ENCODE results near the gene ZNHIT1. TPM values are rescaled to one million over a fixed set of nuclear protein-coding genes. Genes with fewer than 3 reads are reported as not detected.
A peak's percentile ranks its signal among the peaks of the same experiment; 100 is the strongest.

Gene ZNHIT1
- polyA plus RNA-seq, 2 of the 4 experiments (the other 2 are of a cell fraction), result 33.2 to 55.9 TPM

GRCh38 chr7:101225650-101226049 is 7.7 kb downstream of the ZNHIT1 start:
- Histone ChIP-seq H3K4me1 (no peaks in the 10 kb centered on the region), H3K9me3 (no peaks in the 10 kb centered on the region), H3K4me3 (no peak overlapping the region), H3K27ac (no peak overlapping the region), H3K4me2 (no peak overlapping the region)
- DNase-seq (ENCODE audit: low read depth in 1 of 2, low spot score in 1 of 2) (no peak), ATAC-seq (no peak), FAIRE-seq (no peak)
- no peak for TF ChIP-seq EHF (CRISPR knock-in tag; IDR thresholded peaks at IDR 0.05)
- no peak for TF ChIP-seq HEYL (CRISPR knock-in tag; IDR thresholded peaks at IDR 0.05)
- no peak for TF ChIP-seq MYC (IDR thresholded peaks at IDR 0.05; ENCODE audit: borderline replicate concordance, low read length)
- TF ChIP-seq FOSB (CRISPR knock-in tag; IDR thresholded peaks at IDR 0.05), result no peak
- no peak for TF ChIP-seq RAD21 (conservative IDR thresholded peaks at IDR 0.05 in 1 of 2, IDR thresholded peaks at IDR 0.05 in 1 of 2)
- WGBS (ENCODE audit: missing lambda C conversion rate), result 93% methylated on average over 6 of the region's 6 CpGs
- POLR2A ChIA-PET, result interaction anchor here (0.6 kb wide), 1 partner anchor 43 kb away, joined by 3 read pairs; no protein-coding TSS in a partner anchor
- CTCF ChIA-PET, result interaction anchor here (0.5 to 4.5 kb wide), 6 partner anchors 8 to 281 kb away, joined by 3 to 20 read pairs (median 5); partner anchors contain the start of genes FIS1, PLOD3 and ZNHIT1

GRCh38 chr7:101226721-101227120 is 8.8 kb downstream of the ZNHIT1 start:
- no peak for TF ChIP-seq EHF (CRISPR knock-in tag; IDR thresholded peaks at IDR 0.05)
- peak; percentile 71 for TF ChIP-seq MAFK (IDR thresholded peaks at IDR 0.05; ENCODE audit: partially characterized antibody)
- 96% methylated on average over 9 of the region's 9 CpGs for WGBS (ENCODE audit: missing lambda C conversion rate)
- DNase-seq (ENCODE audit: low read depth in 1 of 2, low spot score in 1 of 2), result no peak
- H3K4me3 ChIP-seq, result no peak overlapping the region
- H3K4me2 ChIP-seq, result no peak overlapping the region
- POLR2A ChIA-PET, result no interaction called here
- peaks cover 3% of the 10 kb centered on the region; the same call in 2 of the 3 replicates for H3K4me1 ChIP-seq
- no peaks in the 10 kb centered on the region for H3K9me3 ChIP-seq
- no peak for FAIRE-seq
- CTCF ChIA-PET, result interaction anchor here (1.1 to 4.1 kb wide), 7 partner anchors 8 to 56 kb away, joined by 3 to 22 read pairs (median 4); partner anchors contain the start of genes FIS1, PLOD3 and ZNHIT1
- H3K27ac ChIP-seq, result no peak overlapping the region
- no peak for ATAC-seq

- ChIA-PET CTCF (interaction anchor here (1.4 to 3.2 kb wide), 2 partner anchors 12 to 51 kb away, joined by 4 to 21 read pairs; partner anchors contain the start of gene FIS1), POLR2A (interaction anchor here (0.7 kb wide), 1 partner anchor 153 kb away, joined by 3 read pairs; no protein-coding TSS in a partner anchor)
- TF ChIP-seq RNF2 (IDR thresholded peaks at IDR 0.05; ENCODE audit: borderline replicate concordance, low read depth) (no peak), CTCF (IDR thresholded peaks at IDR 0.05) (no peak), ZNF302 (CRISPR knock-in tag; IDR thresholded peaks at IDR 0.05) (no peak), ZFP36 (IDR thresholded peaks at IDR 0.05; ENCODE audit: borderline replicate concordance, partially characterized antibody) (no peak), NFE2L2 (conservative IDR thresholded peaks at IDR 0.05; ENCODE audit: low read length) (no peak)
- no peak overlapping the region for H3K27ac ChIP-seq
- FAIRE-seq (no peak), ATAC-seq (no peak; a peak in 1 of 6 replicates), DNase-seq (ENCODE audit: low read depth in 1 of 2, low spot score in 1 of 2) (no peak)
- H3K9me3 ChIP-seq, result no peaks in the 10 kb centered on the region
- H3K4me3 ChIP-seq, result no peak overlapping the region
- H3K4me2 ChIP-seq, result no peak overlapping the region
- 81% methylated on average over 7 of the region's 7 CpGs for WGBS (ENCODE audit: missing lambda C conversion rate)
- H3K4me1 ChIP-seq, result peaks cover 6% of the 10 kb centered on the region; the same call in 2 of the 3 replicates
Measured at GRCh38 chr7:101231644-101232043, 13.7 kb downstream of the ZNHIT1 start.

- WGBS (ENCODE audit: missing lambda C conversion rate), result 84% methylated on average over 38 of the region's 52 CpGs
- H3K27ac ChIP-seq, result no peak overlapping the region
- peaks cover 6% of the 10 kb centered on the region; the same call in 2 of the 3 replicates for H3K4me1 ChIP-seq
- ATAC-seq, result peak in 1 of 2 experiments; percentile 13; a peak in 3 of 6 replicates
- H3K9me3 ChIP-seq, result no peaks in the 10 kb centered on the region
- no peak overlapping the region for H3K4me3 ChIP-seq
- H3K4me2 ChIP-seq, result no peak overlapping the region
- no peak for DNase-seq (ENCODE audit: low read depth in 1 of 2, low spot score in 1 of 2)
- FAIRE-seq, result no peak
- no peak for TF ChIP-seq E2F6 (IDR thresholded peaks at IDR 0.05; ENCODE audit: borderline replicate concordance, low read depth)
- no peak for TF ChIP-seq REST (IDR thresholded peaks at IDR 0.05)
- no peak for TF ChIP-seq PBX3 (IDR thresholded peaks at IDR 0.05)
- no peak for TF ChIP-seq CBX8 (IDR thresholded peaks at IDR 0.05)
- CTCF ChIA-PET, result interaction anchor here (0.6 to 3.2 kb wide), 5 partner anchors 9 to 51 kb away, joined by 3 to 21 read pairs (median 4); partner anchors contain the start of gene FIS1
- POLR2A ChIA-PET, result no interaction called here
Measured at GRCh38 chr7:101232141-101232850, 14.3 kb downstream of the ZNHIT1 start.
